SU-DHL-6 (cell line): ENCODE results near the gene MYLK4.

Experiments
- H2AFZ ChIP-seq: fragments of 200-600 bp; sonication (generic); 2 replicates; pipeline ENCODE4 v1.6.1; 2014; ENCODE audit warnings: low read depth, mild to moderate bottlenecking, moderate library complexity, mixed read lengths, antibody characterized with exemption, low read length; ENCODE audit not compliant: severe bottlenecking
- H3F3A ChIP-seq: fragments of 200-600 bp; shearing (Covaris generic); 2 replicates; pipeline ENCODE4 v1.6.0; 2016; ENCODE audit warnings: antibody characterized with exemption, mild to moderate bottlenecking; ENCODE audit not compliant: insufficient read depth
- H3K27ac ChIP-seq: fragments of 200-600 bp; sonication (generic); 2 replicates; pipeline ENCODE4 v1.5.1; 2016; ENCODE audit warnings: low read depth, mild to moderate bottlenecking, low read length, moderate library complexity, mixed read lengths
- H3K27me3 ChIP-seq: fragments of 200-600 bp; sonication (generic), shearing (Covaris generic); 2 replicates; pipeline ENCODE4 v1.6.0; 2014; ENCODE audit warnings: mild to moderate bottlenecking, low read length
- H3K36me3 ChIP-seq: fragments of 200-600 bp; sonication (generic); 2 replicates; pipeline ENCODE4 v1.6.1; 2014; ENCODE audit warnings: mild to moderate bottlenecking, low read length, mixed read lengths
- H3K4me2 ChIP-seq: fragments of 300-600, 200-600 bp; shearing (Covaris generic), sonication (generic); 2 replicates; pipeline ENCODE4 v1.6.0; 2014; ENCODE audit warnings: low read length, low read depth, mild to moderate bottlenecking; ENCODE audit not compliant: poor library complexity, severe bottlenecking
- H3K4me3 ChIP-seq: fragments of 200-600 bp; sonication (generic); 2 replicates; pipeline ENCODE4 v1.5.1; 2014; ENCODE audit warnings: antibody characterized with exemption, low read length, mild to moderate bottlenecking, mixed read lengths; ENCODE audit not compliant: insufficient read depth, poor library complexity, severe bottlenecking
- H3K79me2 ChIP-seq: fragments of 200-600 bp; sonication (generic); 2 replicates; pipeline ENCODE4 v1.6.1; 2014; ENCODE audit warnings: mild to moderate bottlenecking, low read length, moderate library complexity; ENCODE audit not compliant: insufficient read depth
- H3K9ac ChIP-seq: fragments of 200-600 bp; sonication (generic); 2 replicates; pipeline ENCODE4 v1.7.0; 2014; ENCODE audit warnings: mild to moderate bottlenecking, low read length
- H3K9me2 ChIP-seq: fragments of 200-600 bp; sonication (generic); replicated peaks from 2 replicates; pipeline ENCODE4 v1.6.1; 2014; ENCODE audit warnings: low read length; ENCODE audit not compliant: insufficient read depth
- H3K9me3 ChIP-seq: fragments of 200-600 bp; sonication (generic); 2 replicates; pipeline ENCODE4 v1.6.1; 2014; ENCODE audit warnings: low read length, mixed read lengths; ENCODE audit not compliant: insufficient read depth
- H4K20me1 ChIP-seq: fragments of 200-600 bp; sonication (generic); 2 replicates; pipeline ENCODE4 v1.6.1; 2014; ENCODE audit warnings: low read depth, mild to moderate bottlenecking, antibody characterized with exemption, low read length, moderate library complexity, mixed read lengths
- EZH2phosphoT487 ChIP-seq: fragments of 200-600 bp; sonication (generic), shearing (Covaris generic); conservative IDR thresholded peaks from 2 replicates; pipeline ENCODE4 v1.6.1; 2018; ENCODE audit warnings: mild to moderate bottlenecking, antibody characterized with exemption, low read length, moderate library complexity, mixed read lengths
- TF ChIP-seq, protein P1 (sequence below): fragments of 200-600 bp; sonication (generic); IDR thresholded peaks from one replicate; pipeline ENCODE4 v1.5.1; 2017; ENCODE audit warnings: antibody characterized with exemption, mild to moderate bottlenecking, low read length, moderate library complexity; ENCODE audit not compliant: insufficient read depth, poor library complexity, severe bottlenecking

Gene MYLK4

DNA sequence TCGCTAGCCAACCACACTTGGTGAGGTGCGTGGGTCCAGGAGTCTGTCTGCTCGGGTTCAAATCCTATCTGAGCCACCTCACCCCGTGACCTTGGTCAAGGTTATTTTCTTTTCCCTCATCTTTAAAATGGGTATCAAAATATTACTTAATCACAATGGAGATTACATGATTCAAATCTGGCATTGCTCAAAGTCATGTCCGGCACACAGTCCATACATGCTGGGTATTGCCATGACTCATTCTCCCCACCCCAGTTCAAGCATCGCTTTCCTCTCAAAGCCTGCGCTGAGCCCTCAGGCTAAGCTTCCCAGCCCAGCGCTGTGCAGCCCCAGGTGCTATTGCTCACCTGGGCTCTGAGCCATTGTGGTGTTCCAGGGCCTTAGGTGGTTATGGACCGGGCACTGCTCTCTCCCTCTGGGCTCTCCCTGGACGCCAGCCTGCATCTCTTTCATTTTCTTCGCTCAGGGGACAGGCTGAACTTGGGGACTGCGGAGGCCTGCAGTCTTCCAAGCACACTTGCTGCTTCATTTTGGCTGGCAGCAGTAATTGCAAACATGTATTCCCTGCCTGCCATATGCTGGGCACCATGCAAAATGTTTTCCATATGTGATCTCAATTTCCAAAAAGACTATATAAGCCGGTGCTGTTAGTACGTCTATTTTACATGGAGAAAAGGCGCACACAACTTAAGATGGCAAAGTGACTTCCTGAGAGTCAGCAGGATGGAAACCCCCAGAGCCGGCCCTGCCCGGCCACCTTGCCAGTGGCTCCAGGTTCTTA is 41.8 kb upstream of the MYLK4 start:
- Histone ChIP-seq H3K4me3 (no peak overlapping the region), H3K27me3 (no peaks in the 10 kb centered on the region), H3K27ac (no peak overlapping the region), H3F3A (peaks cover 15% of the 10 kb centered on the region), H3K9me3 (no peaks in the 10 kb centered on the region), H3K36me3 (no peaks in the 10 kb centered on the region), H4K20me1 (no peaks in the 10 kb centered on the region), H3K9ac (no peak overlapping the region), H2AFZ (no peak overlapping the region), H3K4me2 (no peak overlapping the region), H3K79me2 (peaks cover under 1% of the 10 kb centered on the region; the same call in 1 of the 2 replicates), H3K9me2 (no peaks in the 10 kb centered on the region)
- TF ChIP-seq, protein P1, sequence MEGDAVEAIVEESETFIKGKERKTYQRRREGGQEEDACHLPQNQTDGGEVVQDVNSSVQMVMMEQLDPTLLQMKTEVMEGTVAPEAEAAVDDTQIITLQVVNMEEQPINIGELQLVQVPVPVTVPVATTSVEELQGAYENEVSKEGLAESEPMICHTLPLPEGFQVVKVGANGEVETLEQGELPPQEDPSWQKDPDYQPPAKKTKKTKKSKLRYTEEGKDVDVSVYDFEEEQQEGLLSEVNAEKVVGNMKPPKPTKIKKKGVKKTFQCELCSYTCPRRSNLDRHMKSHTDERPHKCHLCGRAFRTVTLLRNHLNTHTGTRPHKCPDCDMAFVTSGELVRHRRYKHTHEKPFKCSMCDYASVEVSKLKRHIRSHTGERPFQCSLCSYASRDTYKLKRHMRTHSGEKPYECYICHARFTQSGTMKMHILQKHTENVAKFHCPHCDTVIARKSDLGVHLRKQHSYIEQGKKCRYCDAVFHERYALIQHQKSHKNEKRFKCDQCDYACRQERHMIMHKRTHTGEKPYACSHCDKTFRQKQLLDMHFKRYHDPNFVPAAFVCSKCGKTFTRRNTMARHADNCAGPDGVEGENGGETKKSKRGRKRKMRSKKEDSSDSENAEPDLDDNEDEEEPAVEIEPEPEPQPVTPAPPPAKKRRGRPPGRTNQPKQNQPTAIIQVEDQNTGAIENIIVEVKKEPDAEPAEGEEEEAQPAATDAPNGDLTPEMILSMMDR: no peak
- no peak for TF ChIP-seq EZH2phosphoT487

DNA sequence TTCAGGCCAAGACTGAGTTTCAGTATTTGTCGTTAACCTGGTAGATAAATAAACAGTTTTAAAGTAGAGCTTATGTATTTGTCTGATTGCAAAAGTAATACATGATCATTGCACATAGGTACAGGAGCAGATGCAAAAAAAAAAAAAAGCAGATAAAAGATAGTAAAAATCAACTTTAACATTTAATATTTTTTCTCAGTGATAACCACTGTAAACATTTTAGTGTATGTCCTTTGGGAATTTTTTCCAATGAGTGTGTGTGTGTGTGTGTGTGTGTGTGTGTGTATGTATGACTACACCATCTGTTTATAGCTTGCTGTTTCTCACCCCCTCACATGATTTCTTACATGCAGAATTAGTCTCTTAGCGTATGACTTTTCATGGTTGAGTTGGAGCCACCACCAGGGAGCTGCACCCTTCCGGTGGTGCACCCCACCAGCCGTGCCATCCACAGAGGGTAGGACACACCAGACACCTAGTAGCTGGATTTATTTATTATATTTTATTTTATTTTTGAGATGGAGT is 40.8 kb upstream of the MYLK4 start:
- no peaks in the 10 kb centered on the region for H3K36me3 ChIP-seq
- TF ChIP-seq EZH2phosphoT487: no peak
- TF ChIP-seq, protein P1: no peak
- H3F3A ChIP-seq: peaks cover 15% of the 10 kb centered on the region
- H3K9me2 ChIP-seq: no peaks in the 10 kb centered on the region
- no peak overlapping the region for H3K4me3 ChIP-seq
- no peak overlapping the region for H3K4me2 ChIP-seq
- no peak overlapping the region for H3K9ac ChIP-seq
- H3K9me3 ChIP-seq: no peaks in the 10 kb centered on the region
- H3K27ac ChIP-seq: no peak overlapping the region
- H2AFZ ChIP-seq: no peak overlapping the region
- H3K79me2 ChIP-seq: peaks cover 5% of the 10 kb centered on the region; the same call in 1 of the 2 replicates
- no peaks in the 10 kb centered on the region for H4K20me1 ChIP-seq
- no peaks in the 10 kb centered on the region for H3K27me3 ChIP-seq

DNA sequence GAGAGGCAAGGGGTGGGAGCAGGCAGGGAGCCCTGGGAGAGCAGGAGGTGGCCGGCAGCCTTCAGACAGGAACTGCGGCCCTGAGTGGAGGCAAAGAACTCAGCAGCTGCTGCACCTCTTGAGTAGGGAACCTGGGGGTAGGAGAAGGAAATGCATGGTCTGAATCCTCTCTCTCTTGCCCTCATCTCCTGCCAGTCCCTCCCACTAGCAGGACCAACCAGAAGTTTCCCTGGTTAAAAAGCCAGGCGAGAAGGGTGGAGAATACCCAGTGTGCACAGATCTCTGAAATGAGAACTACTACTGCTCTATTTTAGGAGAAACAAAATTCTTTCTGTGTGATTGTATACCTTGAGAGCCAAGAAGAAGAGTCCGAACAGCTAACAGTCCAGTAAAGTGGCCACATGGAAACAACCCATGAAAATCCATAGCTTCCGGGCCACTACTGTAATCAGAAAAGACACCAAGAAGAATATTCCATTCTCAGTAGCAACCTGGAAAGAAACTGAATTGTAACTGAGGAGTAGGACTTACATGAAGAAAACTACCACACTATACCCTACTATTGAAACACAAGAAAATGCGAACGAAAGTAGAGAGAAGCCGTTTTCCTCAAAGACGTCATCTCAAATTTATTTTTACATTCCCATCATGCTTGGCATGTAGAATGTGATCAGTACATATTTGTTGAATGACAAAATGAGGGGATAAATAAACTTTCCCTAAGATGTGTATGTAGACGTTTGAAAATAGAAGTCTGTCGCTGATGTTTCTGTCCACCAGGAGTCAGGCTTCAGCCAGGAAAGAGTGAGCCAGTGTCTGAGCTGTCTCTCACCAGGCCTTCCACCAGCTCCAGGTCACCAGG is 40.1 kb upstream of the MYLK4 start:
- Histone ChIP-seq H3K79me2 (peaks cover 10% of the 10 kb centered on the region; the same call in 1 of the 2 replicates), H3K9me2 (no peaks in the 10 kb centered on the region), H2AFZ (no peak overlapping the region), H3K9ac (no peak overlapping the region), H3F3A (peaks cover 15% of the 10 kb centered on the region), H3K27ac (no peak overlapping the region), H3K4me2 (no peak overlapping the region), H3K9me3 (no peaks in the 10 kb centered on the region), H3K27me3 (no peaks in the 10 kb centered on the region), H3K36me3 (no peaks in the 10 kb centered on the region), H4K20me1 (no peaks in the 10 kb centered on the region), H3K4me3 (no peak overlapping the region)
- no peak for TF ChIP-seq EZH2phosphoT487
- TF ChIP-seq, protein P1: peak; percentile 84
